Osteocyte (in vitro differentiated cells): ENCODE data around the gene GNPNAT1. TPM values are rescaled to one million over a fixed set of nuclear protein-coding genes. Genes with fewer than 3 reads are reported as not detected.

Source experiments
- DNase-seq: peaks from one replicate; pipeline ENCODE4 v3.0.0; 2021; ENCODE audit warnings: mixed read lengths; ENCODE audit not compliant: unreplicated experiment; ENCODE audit errors: extremely low spot score
- H3K27ac Mint-ChIP-seq: one replicate; pipeline ENCODE4 v1.8.0; 2021; ENCODE audit warnings: mild to moderate bottlenecking, mixed read lengths; ENCODE audit not compliant: unreplicated experiment
- H3K27me3 Mint-ChIP-seq: one replicate; pipeline ENCODE4 v1.8.0; 2021; ENCODE audit warnings: mixed read lengths; ENCODE audit not compliant: unreplicated experiment
- H3K36me3 Mint-ChIP-seq: one replicate; pipeline ENCODE4 v1.8.0; 2021; ENCODE audit warnings: mixed read lengths; ENCODE audit not compliant: unreplicated experiment
- H3K4me1 Mint-ChIP-seq: one replicate; pipeline ENCODE4 v1.8.0; 2021; ENCODE audit warnings: mixed read lengths; ENCODE audit not compliant: unreplicated experiment
- H3K4me3 Mint-ChIP-seq: one replicate; pipeline ENCODE4 v1.8.0; 2021; ENCODE audit warnings: mild to moderate bottlenecking, moderate library complexity, mixed read lengths; ENCODE audit not compliant: unreplicated experiment
- H3K9me3 Mint-ChIP-seq: one replicate; pipeline ENCODE4 v1.8.0; 2021; ENCODE audit warnings: mixed read lengths; ENCODE audit not compliant: unreplicated experiment
- CTCF ChIP-seq: fragments of 200-600 bp; sonication (generic); IDR thresholded peaks from 2 replicates; pipeline ENCODE4 v1.5.0; 2021; ENCODE audit warnings: antibody characterized with exemption, mild to moderate bottlenecking, moderate library complexity
- long read RNA-seq: library from polyadenylated mRNA; unstranded; transcript quantifications from one replicate; pipeline ENCODE4 v2.0.0, GENCODE V29; 2021
- total RNA-seq: library from RNA; stranded (reverse); gene quantifications from 2 replicates; pipeline ENCODE4 v1.2.1, GENCODE V29; 2021

GNPNAT1 gene
- total RNA-seq, result 26.7 and 30.2 TPM in 2 replicates
- long read RNA-seq, transcript GNPNAT1-201 (6 exons, 3,860 nt), result major isoform, 71 of 89 reads
- long read RNA-seq, partial matches to known transcripts, result 1 of 89 reads
- long read RNA-seq, other reads (novel, unspliced or antisense), result 15 of 89 reads

- Mint-ChIP-seq H3K9me3 (no peaks in the 10 kb centered on the region), H3K36me3 (peaks cover under 1% of the 10 kb centered on the region), H3K27ac (peak within 1 kb of the TSS; percentile 99), H3K4me3 (peak within 1 kb of the TSS; percentile 95), H3K4me1 (peaks cover 46% of the 10 kb centered on the region), H3K27me3 (no peaks in the 10 kb centered on the region)
- DNase-seq, result peak; percentile 96
- TF ChIP-seq CTCF, result no peak
Observed at GRCh38 chr14:52791223-52792096, at the start of gene GNPNAT1. Gene GNPNAT1 (minus strand): TSS chr14:52791607. CDS start chr14:52784650, 6,957 bp downstream.

GRCh38 chr14:52840877-52841276 is 49.5 kb upstream of the GNPNAT1 start:
- H3K4me1 Mint-ChIP-seq, result peaks cover 46% of the 10 kb centered on the region
- no peak overlapping the region for H3K4me3 Mint-ChIP-seq

GRCh38 chr14:52837451-52837850 is 46.0 kb upstream of the GNPNAT1 start:
- peaks cover 60% of the 10 kb centered on the region for H3K4me1 Mint-ChIP-seq
- no peaks in the 10 kb centered on the region for H3K27me3 Mint-ChIP-seq
- DNase-seq, result no peak
- peak overlapping the region; percentile 99 for H3K27ac Mint-ChIP-seq
- H3K4me3 Mint-ChIP-seq, result no peak overlapping the region
- no peaks in the 10 kb centered on the region for H3K36me3 Mint-ChIP-seq
- no peak for TF ChIP-seq CTCF
- H3K9me3 Mint-ChIP-seq, result no peaks in the 10 kb centered on the region

More at GRCh38 chr14:52840877-52841276, 49.5 kb upstream of the GNPNAT1 start:
- Mint-ChIP-seq H3K27ac (peak overlapping the region; percentile 95), H3K27me3 (no peaks in the 10 kb centered on the region), H3K36me3 (no peaks in the 10 kb centered on the region), H3K9me3 (no peaks in the 10 kb centered on the region)
- TF ChIP-seq CTCF, result no peak
- no peak for DNase-seq

GRCh38 chr14:52836063-52836462 is 44.7 kb upstream of the GNPNAT1 start:
- Mint-ChIP-seq H3K9me3 (no peaks in the 10 kb centered on the region), H3K27ac (peak overlapping the region; percentile 99), H3K4me3 (no peak overlapping the region), H3K36me3 (no peaks in the 10 kb centered on the region), H3K4me1 (peaks cover 69% of the 10 kb centered on the region), H3K27me3 (no peaks in the 10 kb centered on the region)
- DNase-seq, result no peak
- TF ChIP-seq CTCF, result no peak
